SU-DHL-6 (cell line): ENCODE results near the gene SKAP2.

Source experiments
- H2AFZ ChIP-seq: fragments of 200-600 bp; sonication (generic); 2 replicates; pipeline ENCODE4 v1.6.1; 2014; ENCODE audit warnings: low read depth, mild to moderate bottlenecking, moderate library complexity, mixed read lengths, antibody characterized with exemption, low read length; ENCODE audit not compliant: severe bottlenecking
- H3F3A ChIP-seq: fragments of 200-600 bp; shearing (Covaris generic); 2 replicates; pipeline ENCODE4 v1.6.0; 2016; ENCODE audit warnings: antibody characterized with exemption, mild to moderate bottlenecking; ENCODE audit not compliant: insufficient read depth
- H3K27ac ChIP-seq: fragments of 200-600 bp; sonication (generic); 2 replicates; pipeline ENCODE4 v1.5.1; 2016; ENCODE audit warnings: low read depth, mild to moderate bottlenecking, low read length, moderate library complexity, mixed read lengths
- H3K27me3 ChIP-seq: fragments of 200-600 bp; sonication (generic), shearing (Covaris generic); 2 replicates; pipeline ENCODE4 v1.6.0; 2014; ENCODE audit warnings: mild to moderate bottlenecking, low read length
- H3K36me3 ChIP-seq: fragments of 200-600 bp; sonication (generic); 2 replicates; pipeline ENCODE4 v1.6.1; 2014; ENCODE audit warnings: mild to moderate bottlenecking, low read length, mixed read lengths
- H3K4me2 ChIP-seq: fragments of 300-600, 200-600 bp; shearing (Covaris generic), sonication (generic); 2 replicates; pipeline ENCODE4 v1.6.0; 2014; ENCODE audit warnings: low read length, low read depth, mild to moderate bottlenecking; ENCODE audit not compliant: poor library complexity, severe bottlenecking
- H3K4me3 ChIP-seq: fragments of 200-600 bp; sonication (generic); 2 replicates; pipeline ENCODE4 v1.5.1; 2014; ENCODE audit warnings: antibody characterized with exemption, low read length, mild to moderate bottlenecking, mixed read lengths; ENCODE audit not compliant: insufficient read depth, poor library complexity, severe bottlenecking
- H3K79me2 ChIP-seq: fragments of 200-600 bp; sonication (generic); 2 replicates; pipeline ENCODE4 v1.6.1; 2014; ENCODE audit warnings: mild to moderate bottlenecking, low read length, moderate library complexity; ENCODE audit not compliant: insufficient read depth
- H3K9ac ChIP-seq: fragments of 200-600 bp; sonication (generic); 2 replicates; pipeline ENCODE4 v1.7.0; 2014; ENCODE audit warnings: mild to moderate bottlenecking, low read length
- H3K9me2 ChIP-seq: fragments of 200-600 bp; sonication (generic); replicated peaks from 2 replicates; pipeline ENCODE4 v1.6.1; 2014; ENCODE audit warnings: low read length; ENCODE audit not compliant: insufficient read depth
- H3K9me3 ChIP-seq: fragments of 200-600 bp; sonication (generic); 2 replicates; pipeline ENCODE4 v1.6.1; 2014; ENCODE audit warnings: low read length, mixed read lengths; ENCODE audit not compliant: insufficient read depth
- H4K20me1 ChIP-seq: fragments of 200-600 bp; sonication (generic); 2 replicates; pipeline ENCODE4 v1.6.1; 2014; ENCODE audit warnings: low read depth, mild to moderate bottlenecking, antibody characterized with exemption, low read length, moderate library complexity, mixed read lengths
- EZH2phosphoT487 ChIP-seq: fragments of 200-600 bp; sonication (generic), shearing (Covaris generic); conservative IDR thresholded peaks from 2 replicates; pipeline ENCODE4 v1.6.1; 2018; ENCODE audit warnings: mild to moderate bottlenecking, antibody characterized with exemption, low read length, moderate library complexity, mixed read lengths
- TF ChIP-seq, protein P1 (sequence below): fragments of 200-600 bp; sonication (generic); IDR thresholded peaks from one replicate; pipeline ENCODE4 v1.5.1; 2017; ENCODE audit warnings: antibody characterized with exemption, mild to moderate bottlenecking, low read length, moderate library complexity; ENCODE audit not compliant: insufficient read depth, poor library complexity, severe bottlenecking

The SKAP2 gene

DNA sequence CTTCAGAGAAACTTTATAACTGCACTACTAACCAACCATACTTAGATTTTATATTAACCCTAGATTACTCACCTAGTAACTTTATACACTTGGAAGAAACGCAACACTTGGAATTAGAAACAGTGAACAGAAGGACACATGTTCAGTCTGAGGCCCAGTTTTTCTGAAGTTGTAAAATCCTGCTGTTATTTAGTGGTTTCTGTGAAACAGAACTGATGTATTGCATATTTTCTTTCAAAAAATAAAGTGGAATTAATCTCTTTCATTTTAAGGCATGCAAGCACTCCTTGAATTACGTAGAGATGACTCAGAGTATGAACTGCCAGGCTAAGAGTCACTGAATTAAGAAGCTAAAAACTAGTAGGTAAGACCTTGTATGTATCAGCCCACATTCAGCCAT lies 215.8 kb downstream of the SKAP2 start:
- Histone ChIP-seq H3K4me2 (no peak overlapping the region), H3K36me3 (no peaks in the 10 kb centered on the region), H3K27me3 (no peaks in the 10 kb centered on the region), H4K20me1 (no peaks in the 10 kb centered on the region), H3K4me3 (no peak overlapping the region), H3K27ac (no peak overlapping the region), H3K9me3 (no peaks in the 10 kb centered on the region), H3K79me2 (no peaks in the 10 kb centered on the region), H2AFZ (no peak overlapping the region), H3F3A (no peaks in the 10 kb centered on the region), H3K9ac (no peak overlapping the region), H3K9me2 (no peaks in the 10 kb centered on the region)
- TF ChIP-seq, protein P1, sequence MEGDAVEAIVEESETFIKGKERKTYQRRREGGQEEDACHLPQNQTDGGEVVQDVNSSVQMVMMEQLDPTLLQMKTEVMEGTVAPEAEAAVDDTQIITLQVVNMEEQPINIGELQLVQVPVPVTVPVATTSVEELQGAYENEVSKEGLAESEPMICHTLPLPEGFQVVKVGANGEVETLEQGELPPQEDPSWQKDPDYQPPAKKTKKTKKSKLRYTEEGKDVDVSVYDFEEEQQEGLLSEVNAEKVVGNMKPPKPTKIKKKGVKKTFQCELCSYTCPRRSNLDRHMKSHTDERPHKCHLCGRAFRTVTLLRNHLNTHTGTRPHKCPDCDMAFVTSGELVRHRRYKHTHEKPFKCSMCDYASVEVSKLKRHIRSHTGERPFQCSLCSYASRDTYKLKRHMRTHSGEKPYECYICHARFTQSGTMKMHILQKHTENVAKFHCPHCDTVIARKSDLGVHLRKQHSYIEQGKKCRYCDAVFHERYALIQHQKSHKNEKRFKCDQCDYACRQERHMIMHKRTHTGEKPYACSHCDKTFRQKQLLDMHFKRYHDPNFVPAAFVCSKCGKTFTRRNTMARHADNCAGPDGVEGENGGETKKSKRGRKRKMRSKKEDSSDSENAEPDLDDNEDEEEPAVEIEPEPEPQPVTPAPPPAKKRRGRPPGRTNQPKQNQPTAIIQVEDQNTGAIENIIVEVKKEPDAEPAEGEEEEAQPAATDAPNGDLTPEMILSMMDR, result no peak

DNA sequence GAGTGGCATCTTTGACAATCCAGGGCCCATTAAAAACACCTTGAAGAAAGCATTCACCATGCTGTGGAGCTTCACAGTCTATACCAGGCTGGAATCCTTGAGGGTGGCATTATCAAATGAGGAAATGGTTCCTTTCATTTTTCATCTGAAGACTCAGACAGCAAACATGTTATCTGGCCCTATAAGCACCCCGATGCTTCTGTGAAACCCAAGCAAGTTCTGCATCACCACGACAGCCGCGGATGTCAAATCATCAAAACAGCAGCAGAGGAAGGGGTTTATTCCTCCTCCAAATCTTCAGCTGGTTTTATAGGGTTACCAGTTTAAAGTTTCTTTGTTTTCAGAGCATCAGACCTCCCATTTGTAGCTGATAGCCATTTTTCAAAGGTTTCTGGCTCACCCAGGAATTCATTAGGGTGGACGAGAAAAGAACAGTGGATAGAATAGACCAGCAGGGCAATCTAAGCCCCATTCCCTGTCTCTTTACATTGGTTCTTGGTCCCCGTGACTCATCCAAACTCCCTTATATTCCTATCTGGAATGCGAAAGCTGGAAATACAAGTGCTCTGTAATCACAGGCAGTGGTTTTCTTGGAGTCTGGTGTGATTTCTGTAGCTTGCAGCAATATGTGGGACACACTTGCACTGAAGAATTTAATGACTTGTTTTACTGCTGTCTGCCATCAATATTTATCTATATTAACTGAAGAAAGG lies 217.9 kb downstream of the SKAP2 start:
- Histone ChIP-seq H3K27me3 (no peaks in the 10 kb centered on the region), H3K36me3 (no peaks in the 10 kb centered on the region), H2AFZ (no peak overlapping the region), H3K79me2 (no peaks in the 10 kb centered on the region), H3K9me2 (no peaks in the 10 kb centered on the region), H3F3A (no peaks in the 10 kb centered on the region), H3K4me3 (no peak overlapping the region), H4K20me1 (no peaks in the 10 kb centered on the region), H3K9me3 (no peaks in the 10 kb centered on the region), H3K27ac (no peak overlapping the region), H3K4me2 (no peak overlapping the region), H3K9ac (no peak overlapping the region)
- TF ChIP-seq EZH2phosphoT487, result no peak
- TF ChIP-seq, protein P1, result no peak

DNA sequence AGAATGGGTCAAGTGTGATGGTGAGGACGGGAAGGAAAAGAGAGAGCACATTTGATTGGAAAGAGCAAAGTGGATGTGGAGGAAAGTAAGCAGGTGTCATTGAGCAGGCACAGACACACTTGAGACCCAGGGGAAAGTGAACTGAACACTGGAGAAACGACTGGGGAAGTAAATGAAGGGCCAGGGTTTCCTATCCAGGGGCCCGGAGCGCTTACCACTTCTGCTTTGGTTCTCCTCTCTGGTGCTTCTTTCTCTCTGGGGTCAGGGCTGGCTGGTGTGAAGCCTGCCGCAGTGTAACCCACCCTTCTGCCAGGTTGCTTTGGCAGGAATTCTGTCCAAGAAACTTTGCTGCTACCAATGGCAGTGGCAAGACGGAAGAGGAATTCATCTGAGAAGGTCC lies 219.3 kb downstream of the SKAP2 start:
- H3K4me2 ChIP-seq, result no peak overlapping the region
- no peaks in the 10 kb centered on the region for H3K27me3 ChIP-seq

More for the DNA sequence above, 219.3 kb downstream of the SKAP2 start:
- Histone ChIP-seq H3K9me3 (no peaks in the 10 kb centered on the region), H3K4me3 (no peak overlapping the region), H3K9ac (no peak overlapping the region), H3K36me3 (no peaks in the 10 kb centered on the region), H3K79me2 (no peaks in the 10 kb centered on the region), H2AFZ (no peak overlapping the region), H3K27ac (no peak overlapping the region), H3K9me2 (no peaks in the 10 kb centered on the region), H3F3A (no peaks in the 10 kb centered on the region), H4K20me1 (no peaks in the 10 kb centered on the region)
- TF ChIP-seq, protein P1, result no peak
- no peak for TF ChIP-seq EZH2phosphoT487
